K562 treated with DMSO at 1 percent for 12 hours (cell line): Measurements from ENCODE around the gene PICALM. TPM values are rescaled to one million over a fixed set of nuclear protein-coding genes. Genes with fewer than 3 reads are reported as not detected.

Experiments used
- total RNA-seq: library from RNA; unstranded; fragments of 300-600 nt; gene quantifications from 2 replicates; pipeline ENCODE4 v1.2.3, GENCODE V29; 2022; ENCODE audit not compliant: insufficient read depth

The PICALM gene
- 46.4 and 164 TPM in 2 replicates for total RNA-seq

GRCh38 chr11:86068951-86069407 is at the start of gene PICALM:
PICALM (minus strand) TSS chr11:86069084; CDS start chr11:86068780, 304 bp downstream.

Other genes starting within 250 kb of the PICALM start
- gene CCDC83, start 213.7 kb downstream of the PICALM start, total RNA-seq: not detected in 2 replicates
- 26.4 and 36.2 TPM in 2 replicates for gene EED, start 175.7 kb upstream of the PICALM start, total RNA-seq
- 41.7 and 51.2 TPM in 2 replicates for gene HIKESHI, start 233.2 kb upstream of the PICALM start, total RNA-seq